ENCODE results near the gene TTLL3.
"Not testable (repeated sequence)": the region's sequence is repeated elsewhere in the genome, so short reads cannot be mapped to it uniquely, and the experiment has no call there.

TTLL3 gene

GRCh38 chr3:9838856-9839255 is 28.8 kb downstream of the TTLL3 start:
- DNase-seq = no peak

- DNase-seq = no peak
Measured at GRCh38 chr3:9841015-9841414, 31.0 kb downstream of the TTLL3 start.

- DNase-seq = no peak
Measured at GRCh38 chr3:9843715-9844438, 33.8 kb downstream of the TTLL3 start, which contains the start of gene RPUSD3. RPUSD3 (minus strand) TSS chr3:9844008; CDS start chr3:9843990, 18 bp downstream.

- no peak for DNase-seq
Measured at GRCh38 chr3:9846231-9846630, 36.2 kb downstream of the TTLL3 start.

GRCh38 chr3:9846931-9847488 is 36.9 kb downstream of the TTLL3 start:
- DNase-seq = no peak

- DNase-seq = not testable (repeated sequence)
Measured at GRCh38 chr3:9847870-9848269, 37.8 kb downstream of the TTLL3 start.

- not testable (repeated sequence) for DNase-seq
Measured at GRCh38 chr3:9848860-9849259, 38.8 kb downstream of the TTLL3 start.

GRCh38 chr3:9851383-9851782 is 41.3 kb downstream of the TTLL3 start:
- not testable (repeated sequence) for DNase-seq

GRCh38 chr3:9851926-9852325 is 41.9 kb downstream of the TTLL3 start:
- DNase-seq = not testable (repeated sequence)

GRCh38 chr3:9852528-9852927 is 42.5 kb downstream of the TTLL3 start:
- no peak for DNase-seq

- not testable (repeated sequence) for DNase-seq
Measured at GRCh38 chr3:9854291-9854940, 44.4 kb downstream of the TTLL3 start.

- no peak for DNase-seq
Measured at GRCh38 chr3:9855594-9855993, 45.5 kb downstream of the TTLL3 start.

- no peak for DNase-seq
Measured at GRCh38 chr3:9859530-9860025, 49.5 kb downstream of the TTLL3 start.

- no peak for DNase-seq
Measured at GRCh38 chr3:9861201-9861600, 51.1 kb downstream of the TTLL3 start.

- DNase-seq = no peak
Measured at GRCh38 chr3:9861626-9862130, 51.6 kb downstream of the TTLL3 start.

- DNase-seq = no peak
Measured at GRCh38 chr3:9862391-9863057, 52.5 kb downstream of the TTLL3 start.

- no peak for DNase-seq
Measured at GRCh38 chr3:9863058-9863772, 53.2 kb downstream of the TTLL3 start.

GRCh38 chr3:9864200-9864927 is 54.3 kb downstream of the TTLL3 start:
- DNase-seq = no peak

- not testable (repeated sequence) for DNase-seq
Measured at GRCh38 chr3:9865125-9865637, 55.1 kb downstream of the TTLL3 start.

GRCh38 chr3:9866639-9867038 is 56.6 kb downstream of the TTLL3 start:
- no peak for DNase-seq

GRCh38 chr3:9867106-9867505 is 57.0 kb downstream of the TTLL3 start:
- no peak for DNase-seq

- DNase-seq = no peak
Measured at GRCh38 chr3:9869955-9870354, 59.9 kb downstream of the TTLL3 start.
